Stimulated activated CD8-positive, alpha-beta memory T cell treated with anti-CD3 and anti-CD28 coated beads, Interleukin-7, amount 100 ng/mL, for 24 hours (primary cell): ENCODE data around the gene SLC4A1.

Experiments used
- DNase-seq: peaks from one replicate; pipeline ENCODE4 v3.0.0-alpha.2; 2020; ENCODE audit warnings: low read depth

The SLC4A1 gene

GRCh38 chr17:44267818-44268490 is at the start of gene SLC4A1:
Gene SLC4A1 (minus strand): TSS chr17:44268135. CDS start chr17:44262866, 5,269 bp downstream.
- DNase-seq: no peak

GRCh38 chr17:44317545-44317944 is 49.6 kb upstream of the SLC4A1 start:
- no peak for DNase-seq

GRCh38 chr17:44315760-44316731 is 48.1 kb upstream of the SLC4A1 start:
- no peak for DNase-seq

- DNase-seq: no peak
Measured at GRCh38 chr17:44314869-44315661, 47.1 kb upstream of the SLC4A1 start.

GRCh38 chr17:44314524-44314868 is 46.6 kb upstream of the SLC4A1 start:
- no peak for DNase-seq

- no peak for DNase-seq
Measured at GRCh38 chr17:44314031-44314430, 46.1 kb upstream of the SLC4A1 start.

- no peak for DNase-seq
Measured at GRCh38 chr17:44312396-44313104, 44.6 kb upstream of the SLC4A1 start.

- no peak for DNase-seq
Measured at GRCh38 chr17:44311562-44312181, 43.7 kb upstream of the SLC4A1 start.

- no peak for DNase-seq
Measured at GRCh38 chr17:44310609-44311376, 42.9 kb upstream of the SLC4A1 start.

- DNase-seq: no peak
Measured at GRCh38 chr17:44310188-44310587, 42.3 kb upstream of the SLC4A1 start.

GRCh38 chr17:44309472-44309871 is 41.5 kb upstream of the SLC4A1 start:
- DNase-seq: no peak

GRCh38 chr17:44308865-44309264 is 40.9 kb upstream of the SLC4A1 start:
- no peak for DNase-seq

- peak; percentile 73 for DNase-seq
Measured at GRCh38 chr17:44308320-44308818, 40.4 kb upstream of the SLC4A1 start, which contains the start of gene RUNDC3A. Gene RUNDC3A (plus strand): TSS chr17:44308601. CDS start chr17:44308833, 232 bp downstream.

- no peak for DNase-seq
Measured at GRCh38 chr17:44307387-44308186, 39.7 kb upstream of the SLC4A1 start.

- DNase-seq: no peak
Measured at GRCh38 chr17:44304651-44305050, 36.7 kb upstream of the SLC4A1 start.

- DNase-seq: no peak
Measured at GRCh38 chr17:44297975-44298374, 30.0 kb upstream of the SLC4A1 start.

- no peak for DNase-seq
Measured at GRCh38 chr17:44293509-44294226, 25.7 kb upstream of the SLC4A1 start.

GRCh38 chr17:44287651-44288050 is 19.7 kb upstream of the SLC4A1 start:
- DNase-seq: no peak

GRCh38 chr17:44284024-44284400 is 16.1 kb upstream of the SLC4A1 start:
- DNase-seq: no peak
